ENCODE measurements around the gene PTPA.
"Not testable (repeated sequence)": the region's sequence is repeated elsewhere in the genome, so short reads cannot be mapped to it uniquely, and the experiment has no call there.

The PTPA gene

DNA sequence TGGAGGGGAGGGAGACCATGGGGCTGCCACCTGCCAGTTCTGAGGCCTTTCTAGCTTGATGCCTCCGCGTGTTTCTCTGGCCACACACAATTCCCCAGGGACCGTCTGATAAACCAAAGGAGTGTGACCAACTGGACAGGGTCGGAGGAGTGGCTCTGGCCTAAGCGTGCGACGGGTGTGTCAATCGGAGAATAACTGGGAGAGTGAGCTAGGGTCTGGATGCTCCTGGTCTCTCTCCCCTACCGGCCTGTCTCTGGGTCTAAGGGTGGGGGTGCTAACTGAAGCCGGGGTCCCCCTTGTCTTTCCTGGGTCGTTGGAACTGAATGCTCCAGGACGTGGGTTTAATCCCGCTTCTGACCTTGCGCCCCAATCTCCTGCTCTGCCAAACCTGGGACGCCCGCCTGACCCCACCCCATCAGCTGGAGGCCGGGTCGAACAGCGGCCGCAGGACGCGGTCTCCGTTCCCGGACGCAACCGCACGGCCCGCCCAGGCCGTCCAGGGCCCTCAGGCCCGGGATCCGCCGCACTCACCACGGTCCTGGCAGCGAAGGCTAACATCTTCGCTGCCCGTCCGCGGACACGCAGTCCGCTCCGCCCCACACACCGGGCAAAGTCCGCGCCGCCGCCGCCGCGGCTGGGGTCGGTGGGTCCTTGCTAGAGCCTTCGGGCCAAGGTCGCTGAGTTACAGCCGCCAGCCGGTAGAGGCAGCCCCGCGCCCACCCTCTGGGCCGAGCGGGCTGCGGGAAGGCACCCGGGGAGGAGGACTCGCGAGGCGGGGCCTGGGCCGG is 1.1 kb upstream of the PTPA start:
- DNase-seq = no peak

DNA sequence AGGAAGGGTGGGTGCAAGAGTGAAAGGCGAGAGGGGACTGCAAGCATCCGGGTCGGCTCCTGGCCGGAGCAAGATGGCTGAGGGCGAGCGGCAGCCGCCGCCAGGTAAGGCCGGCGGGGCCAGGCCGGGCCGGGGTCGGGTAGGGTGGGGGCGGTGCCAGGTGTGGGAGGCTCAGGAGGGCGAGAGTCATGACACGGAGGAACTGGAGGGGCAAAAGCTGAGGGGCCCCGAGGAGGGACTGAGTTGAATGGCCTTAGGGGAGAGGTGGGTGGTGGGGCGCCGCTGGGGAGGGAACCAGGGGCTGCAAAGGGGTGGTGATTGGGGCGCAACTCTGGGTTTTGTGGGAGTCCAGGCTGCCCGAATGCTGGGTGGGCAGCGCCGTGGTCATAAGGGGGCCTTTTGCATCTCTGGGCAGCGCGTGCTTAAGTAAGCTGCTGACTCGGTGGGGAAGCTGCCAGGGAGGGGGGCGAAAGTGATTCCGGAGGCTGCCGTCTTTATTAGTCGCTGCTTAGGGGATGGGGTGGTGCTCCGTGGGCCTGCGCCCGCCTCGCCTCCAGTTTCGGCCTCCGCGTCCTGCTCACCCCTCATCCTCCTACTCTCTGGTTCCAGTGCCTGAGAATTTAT is 425 bp downstream of the PTPA start:
- peak; percentile 35 to 42 for DNase-seq

DNA sequence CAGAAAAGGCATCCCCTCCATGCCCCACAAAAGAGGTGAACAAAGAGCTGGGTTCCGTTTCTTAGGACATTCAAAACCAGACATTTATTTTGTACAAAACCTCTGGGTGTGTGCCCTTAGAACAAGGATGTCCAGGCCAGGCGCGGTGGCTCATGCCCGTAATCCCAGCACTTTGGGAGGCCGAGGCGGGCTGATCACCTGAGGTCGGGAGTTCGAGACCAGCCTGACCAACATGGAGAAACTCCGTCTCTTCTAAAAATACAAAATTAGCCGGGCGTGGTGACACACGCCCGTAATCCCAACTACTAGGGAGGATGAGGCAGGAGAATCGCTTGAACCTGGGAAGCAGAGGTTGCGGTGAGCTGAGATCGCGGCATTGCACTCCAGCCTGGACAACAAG is 1.3 kb downstream of the PTPA start:
- not testable (repeated sequence) for DNase-seq

DNA sequence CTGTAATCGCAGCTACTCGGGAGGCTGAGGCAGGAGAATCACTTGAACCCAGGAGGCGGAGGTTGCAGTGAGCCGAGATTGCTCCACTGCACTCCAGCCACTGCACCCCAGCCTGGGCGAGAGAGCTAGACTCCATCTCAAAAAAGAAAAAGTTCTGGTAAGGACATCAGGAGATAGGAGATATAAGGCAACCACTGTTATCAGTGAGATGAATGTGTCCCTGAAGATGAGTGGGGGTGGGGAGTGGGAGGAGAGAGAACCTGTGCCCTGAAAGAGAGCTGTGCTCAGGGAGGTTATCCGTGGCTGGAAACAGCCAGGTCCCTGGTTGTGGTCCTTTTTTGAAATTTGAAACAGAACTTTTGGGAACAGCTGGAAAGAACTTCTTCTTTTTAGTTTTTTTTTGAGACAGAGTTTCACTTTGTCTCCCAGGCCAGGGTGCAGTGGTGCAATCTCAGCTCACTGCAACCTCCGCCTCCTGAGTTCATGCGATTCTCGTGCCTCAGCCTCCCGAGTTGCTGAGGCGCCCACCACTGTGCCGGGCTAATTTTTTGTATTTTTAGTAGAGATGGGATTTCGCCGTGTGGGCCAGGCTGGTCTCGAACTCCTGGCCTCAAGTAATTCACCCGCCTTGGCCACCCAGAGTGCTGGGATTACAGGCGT is 2.6 kb downstream of the PTPA start:
- peak; percentile 17 to 21 for DNase-seq

DNA sequence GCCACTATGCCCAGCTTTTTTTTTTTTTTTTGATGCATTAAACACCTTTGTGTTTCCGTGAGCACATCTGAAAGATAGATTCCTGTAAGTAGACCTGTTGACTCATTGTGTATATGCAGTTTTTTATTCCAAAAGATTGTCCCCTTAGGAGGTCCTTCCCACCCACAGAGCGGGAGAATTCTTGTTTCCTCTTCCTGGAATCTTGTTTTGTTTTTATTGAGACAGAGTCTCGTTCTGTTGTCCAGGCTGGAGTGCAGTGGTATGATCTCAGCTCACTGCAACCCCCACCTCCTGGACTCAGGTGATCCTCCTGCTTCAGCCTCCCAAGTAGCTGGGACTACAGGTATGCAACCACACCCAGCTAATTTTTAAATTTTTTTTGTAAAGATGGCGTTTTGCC is 7.6 kb downstream of the PTPA start:
- no peak for DNase-seq

DNA sequence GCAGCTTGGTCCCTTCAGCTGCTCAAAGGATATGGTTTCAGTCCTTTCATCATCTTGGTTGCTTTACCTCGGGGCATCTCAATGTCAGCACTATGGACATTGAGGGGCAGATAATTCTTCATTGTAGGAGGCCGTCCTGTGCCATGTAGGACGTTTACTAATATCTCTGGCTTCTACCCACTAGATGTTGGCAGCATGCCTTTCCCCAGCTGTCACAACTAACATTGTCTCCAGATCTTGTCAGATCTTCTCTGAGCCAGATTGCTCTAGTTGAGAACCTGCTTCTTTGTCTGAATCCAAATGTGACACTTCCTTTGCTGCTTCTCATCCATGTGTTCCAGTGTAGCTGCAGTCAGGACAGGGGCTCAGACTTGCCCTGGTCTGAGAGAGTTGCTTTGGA is 10.3 kb downstream of the PTPA start:
- DNase-seq = no peak

DNA sequence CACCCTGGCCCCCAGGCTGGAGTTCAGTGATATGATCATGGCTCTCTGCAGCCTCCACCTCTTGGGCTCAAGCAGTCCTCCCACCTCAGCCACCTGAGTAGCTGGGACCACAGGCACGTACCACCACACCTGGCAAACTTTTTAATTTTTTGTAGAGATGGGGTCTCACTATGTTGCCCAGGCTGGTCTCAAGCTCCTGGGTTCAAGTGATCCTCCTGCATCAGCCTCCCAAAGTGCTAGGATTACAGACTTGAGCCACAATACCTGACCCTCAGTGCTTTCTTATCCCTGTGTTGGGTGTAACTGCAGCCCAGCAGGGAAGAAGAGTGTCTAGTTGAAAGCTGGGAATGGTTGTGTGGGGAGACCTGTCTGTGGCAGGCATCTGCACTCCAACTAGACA is 10.9 kb downstream of the PTPA start:
- no peak for DNase-seq

DNA sequence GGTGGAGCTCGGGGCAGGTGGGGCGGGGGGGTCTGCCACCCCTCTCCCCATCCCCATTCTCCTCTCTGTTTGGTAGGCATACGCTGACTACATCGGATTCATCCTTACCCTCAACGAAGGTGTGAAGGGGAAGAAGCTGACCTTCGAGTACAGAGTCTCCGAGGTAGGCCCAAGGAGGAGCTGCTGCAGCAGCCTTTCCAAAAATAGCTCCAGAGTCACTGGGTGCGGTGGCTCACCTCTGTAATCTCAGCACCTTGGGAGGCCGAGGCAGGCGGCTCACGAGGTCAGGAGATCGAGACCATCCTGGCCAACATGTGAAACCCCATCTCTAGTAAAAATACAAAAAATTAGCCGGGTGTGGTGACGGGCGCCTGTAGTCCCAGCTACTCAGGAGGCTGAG is 11.8 kb downstream of the PTPA start:
- DNase-seq = not testable (repeated sequence)

DNA sequence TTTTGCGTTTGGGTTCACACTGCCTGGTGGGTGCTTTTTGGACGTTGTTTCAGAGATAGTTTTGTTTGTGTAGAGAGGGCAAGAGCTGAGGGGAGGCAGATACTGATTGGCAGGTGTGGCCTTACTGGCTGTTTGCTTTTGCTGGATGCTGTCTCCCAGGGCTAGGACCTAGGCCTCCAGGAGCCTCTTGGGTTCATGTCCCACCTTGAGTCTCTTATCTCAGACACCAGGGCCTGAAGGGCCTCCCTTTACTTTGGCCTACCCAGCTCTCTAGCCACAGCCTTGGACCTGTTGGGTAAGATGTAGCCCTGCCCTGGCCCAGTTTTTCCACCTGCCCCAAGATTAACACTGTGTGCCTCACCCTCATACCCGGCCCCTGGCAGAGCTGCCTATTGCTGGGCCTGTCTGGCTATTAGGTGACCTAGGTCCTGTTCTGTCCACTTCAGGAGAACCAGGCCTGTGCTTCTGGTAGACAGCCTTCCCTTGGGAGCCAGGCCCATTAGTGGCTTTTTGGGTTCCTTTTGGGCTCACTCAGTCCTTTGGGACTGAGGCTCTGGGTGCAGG is 13.4 kb downstream of the PTPA start:
- no peak for DNase-seq

DNA sequence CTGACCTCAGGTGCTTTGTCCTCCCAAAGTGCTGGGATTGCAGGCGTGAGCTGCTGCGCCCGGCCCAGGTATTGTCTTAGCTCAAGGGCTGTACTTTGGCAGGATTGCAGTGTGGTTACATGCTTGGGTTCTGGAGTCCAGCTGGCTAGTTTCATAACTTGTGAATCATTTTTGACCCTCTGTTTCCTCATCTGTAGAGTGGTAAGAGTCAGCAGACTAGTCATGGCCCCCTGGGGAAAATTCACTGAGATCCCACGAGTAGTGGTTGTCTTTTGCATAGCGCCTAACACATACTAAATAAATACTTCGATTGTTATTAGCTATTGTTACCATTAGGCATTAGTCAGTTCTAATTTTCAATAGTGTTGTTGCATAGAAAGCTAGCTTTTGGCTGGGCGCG is 14.3 kb downstream of the PTPA start:
- no peak for DNase-seq

DNA sequence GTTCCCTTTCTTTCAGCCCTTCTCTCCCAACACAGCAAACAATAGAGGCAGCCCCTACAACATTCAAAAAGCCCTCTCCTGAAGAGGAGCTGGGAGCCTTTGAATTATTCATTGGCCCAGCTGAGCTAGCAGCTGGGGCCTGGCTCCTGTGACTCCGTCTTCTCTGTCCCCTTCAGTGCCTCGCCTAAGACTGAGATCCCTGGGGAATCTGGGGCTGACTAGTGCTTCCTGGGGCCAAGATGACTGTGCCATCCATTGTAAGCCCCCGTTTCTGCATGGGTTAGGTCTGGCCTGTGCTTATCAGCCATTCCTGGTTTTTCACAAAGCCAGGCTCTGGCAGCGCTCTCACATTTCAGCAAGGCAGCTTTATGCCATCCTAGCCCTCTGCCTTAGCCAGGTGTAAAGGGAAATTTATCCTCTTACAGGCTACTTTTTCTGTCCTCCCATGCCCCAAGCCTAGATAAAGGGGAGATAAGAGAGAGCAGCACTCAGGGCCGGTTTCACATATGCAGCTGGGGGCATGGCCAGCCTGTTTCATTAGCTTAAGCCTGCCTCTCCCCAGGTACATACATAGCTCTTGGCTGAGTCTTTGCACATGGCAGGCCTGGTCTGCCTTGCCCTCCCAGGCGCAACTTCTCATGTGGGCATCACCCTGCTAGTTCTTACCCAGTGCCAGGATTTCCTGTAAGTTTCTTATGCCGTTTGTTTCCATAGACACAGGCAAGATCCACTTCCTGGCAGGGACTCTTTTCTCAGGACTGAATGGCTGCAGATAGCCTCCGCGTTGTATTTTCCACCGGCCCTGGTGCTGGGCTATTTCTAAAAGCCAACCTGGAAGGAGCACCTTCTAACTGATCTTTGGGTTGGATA is 15.8 kb downstream of the PTPA start:
- DNase-seq = no peak

DNA sequence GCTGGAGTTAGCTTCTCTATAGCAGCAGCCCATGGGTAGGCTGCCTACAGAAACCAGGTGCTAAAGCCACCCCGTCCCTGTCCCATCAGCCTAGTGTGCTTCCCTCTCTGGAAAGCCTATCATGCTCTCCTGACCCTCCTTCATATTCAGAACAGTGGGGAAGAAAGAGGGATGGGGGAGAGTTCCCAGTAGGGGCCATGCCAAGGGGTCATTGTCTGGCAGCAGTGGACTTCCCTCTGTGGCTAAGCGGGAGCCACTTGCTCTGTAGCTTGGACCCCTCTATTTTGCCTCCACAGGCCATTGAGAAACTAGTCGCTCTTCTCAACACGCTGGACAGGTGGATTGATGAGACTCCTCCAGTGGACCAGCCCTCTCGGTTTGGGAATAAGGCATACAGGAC is 17.5 kb downstream of the PTPA start:
- no peak for DNase-seq

DNA sequence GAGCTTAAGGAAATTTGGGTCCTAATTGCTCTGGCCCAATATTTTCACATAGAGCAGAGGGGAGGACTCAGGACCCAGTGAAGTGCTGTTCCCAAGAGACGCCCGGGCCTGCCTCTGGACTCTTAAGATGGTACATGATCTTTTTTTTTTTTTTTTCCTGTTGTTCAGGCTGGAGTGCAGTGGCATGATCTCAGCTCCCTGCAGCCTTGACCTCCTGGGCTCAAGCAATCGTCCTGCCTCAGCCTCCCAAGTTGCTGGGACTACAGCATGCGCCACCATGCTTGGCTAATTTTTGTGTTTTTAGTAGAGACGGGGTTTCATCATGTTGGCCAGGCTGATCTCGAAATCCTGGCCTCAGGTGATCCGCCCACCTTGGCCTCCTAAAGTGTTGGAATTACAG is 19.1 kb downstream of the PTPA start:
- not testable (repeated sequence) for DNase-seq

DNA sequence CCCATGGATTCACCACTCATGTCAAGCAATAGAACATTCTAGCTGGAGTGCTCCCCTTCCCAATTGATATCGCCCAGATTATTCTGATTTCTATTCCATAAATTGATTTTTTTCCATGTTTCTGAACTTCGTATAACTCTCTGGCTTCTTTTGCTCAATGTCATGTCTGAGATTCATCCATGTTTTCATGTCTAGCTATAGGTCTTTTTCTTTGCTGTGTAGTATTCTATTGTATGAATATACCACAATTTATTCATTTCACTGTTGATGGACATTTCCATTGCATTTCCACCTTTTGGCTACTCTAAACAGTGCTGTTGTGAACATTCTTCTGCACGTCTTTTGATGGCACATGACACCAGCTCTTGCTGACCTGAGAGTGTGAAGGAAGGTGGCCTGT is 19.6 kb downstream of the PTPA start:
- DNase-seq = no peak

DNA sequence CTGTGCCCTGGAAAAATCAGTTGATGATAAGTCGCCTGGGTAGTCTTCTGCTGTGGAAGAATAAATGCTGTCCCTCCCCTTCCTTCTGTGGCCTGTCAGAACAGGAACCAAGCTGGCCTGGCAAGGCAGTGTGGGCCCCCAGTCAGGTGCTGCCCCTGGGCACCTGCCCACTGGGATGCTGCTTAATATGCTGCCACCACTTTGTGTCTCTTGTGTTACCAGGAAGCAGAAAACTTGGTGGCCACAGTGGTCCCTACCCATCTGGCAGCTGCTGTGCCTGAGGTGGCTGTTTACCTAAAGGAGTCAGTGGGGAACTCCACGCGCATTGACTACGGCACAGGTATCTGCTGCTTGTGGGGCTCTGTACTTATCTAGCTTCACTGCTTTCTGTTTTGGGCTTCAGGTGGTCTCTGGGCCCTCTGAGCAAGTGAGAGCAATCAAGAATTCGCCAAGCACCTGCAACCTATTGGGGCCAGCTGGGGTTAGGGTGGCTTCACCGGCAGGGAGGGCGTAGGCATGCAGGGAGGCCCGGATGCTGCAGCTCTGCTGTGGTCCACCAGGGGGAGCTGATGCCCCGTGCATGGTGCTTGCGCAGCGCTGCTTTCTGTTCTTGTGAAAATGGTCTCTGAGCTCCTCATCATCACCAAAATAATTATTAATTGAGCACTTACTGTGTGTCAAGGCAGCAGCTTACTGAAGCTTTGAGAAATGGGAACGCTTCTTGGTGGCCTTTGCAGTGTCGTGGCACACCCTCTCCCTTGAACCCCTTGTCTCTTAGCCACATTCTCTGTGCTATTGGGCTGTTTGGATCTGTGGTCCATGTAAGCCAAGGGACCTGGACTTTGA is 20.3 kb downstream of the PTPA start:
- peak; percentile 61 to 68 for DNase-seq

DNA sequence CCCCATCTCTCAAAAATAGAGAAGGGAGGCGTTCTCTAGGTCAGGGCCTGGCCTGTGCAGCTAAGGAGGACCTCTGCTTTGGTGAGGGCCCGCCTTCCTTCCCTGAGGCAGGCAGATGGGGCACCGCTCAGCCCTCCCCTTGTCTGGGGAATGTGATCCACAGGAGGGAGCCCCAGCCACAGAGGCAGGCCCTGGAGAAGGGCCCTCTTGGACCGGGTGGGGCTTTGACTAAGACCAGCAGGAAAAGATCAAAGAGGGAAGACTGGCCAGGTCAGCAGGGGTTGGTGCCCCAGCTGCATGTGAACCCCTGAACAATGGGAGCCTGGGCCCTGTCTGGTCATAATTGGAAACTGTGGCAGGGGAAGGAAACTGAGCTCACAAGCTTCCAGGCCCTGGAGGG is 21.9 kb downstream of the PTPA start:
- no peak for DNase-seq

DNA sequence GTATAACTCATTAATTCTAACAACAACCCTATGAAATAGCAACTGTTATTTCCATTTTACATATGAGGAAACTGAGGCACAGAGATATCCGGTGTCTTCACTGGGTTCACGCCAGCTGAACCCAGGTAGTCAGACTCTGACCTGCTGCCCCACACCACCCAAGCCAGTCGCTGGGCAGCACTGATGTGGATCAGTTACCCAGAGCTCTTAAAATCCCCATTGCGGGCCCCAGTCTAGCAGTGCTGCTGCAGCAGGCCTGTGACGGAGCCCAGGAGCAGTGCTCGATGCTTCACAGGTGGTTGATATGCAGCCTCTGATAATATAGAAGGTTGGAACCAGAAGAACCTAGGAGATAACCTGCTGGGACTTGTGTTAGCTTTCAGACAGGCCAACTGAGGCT is 24.3 kb downstream of the PTPA start:
- no peak for DNase-seq

DNA sequence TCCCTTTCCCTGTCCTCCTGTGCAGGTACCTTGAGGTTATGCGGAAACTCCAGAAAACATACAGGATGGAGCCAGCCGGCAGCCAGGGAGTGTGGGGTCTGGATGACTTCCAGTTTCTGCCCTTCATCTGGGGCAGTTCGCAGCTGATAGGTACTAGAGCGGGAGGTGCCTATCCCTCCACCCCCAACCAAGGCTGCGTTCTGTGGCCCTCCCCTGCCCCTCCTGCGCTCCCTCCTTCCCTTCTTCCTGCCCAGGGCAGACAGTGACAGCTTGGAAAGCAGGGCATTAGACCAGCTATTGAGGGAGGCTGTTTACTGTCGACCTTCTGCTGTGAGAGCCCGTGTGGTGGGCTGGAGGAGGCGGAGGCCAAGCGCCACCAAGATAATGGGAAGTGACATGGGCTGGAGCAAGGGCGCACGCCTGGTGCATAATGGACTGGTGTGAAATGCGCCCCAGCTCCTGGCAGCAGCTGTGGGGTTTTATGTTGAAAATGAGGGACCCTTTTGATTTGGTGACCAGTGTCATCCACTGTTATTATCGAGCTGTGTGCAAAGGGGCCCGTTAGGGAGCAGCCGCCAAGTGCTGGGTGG is 25.3 kb downstream of the PTPA start:
- no peak for DNase-seq

DNA sequence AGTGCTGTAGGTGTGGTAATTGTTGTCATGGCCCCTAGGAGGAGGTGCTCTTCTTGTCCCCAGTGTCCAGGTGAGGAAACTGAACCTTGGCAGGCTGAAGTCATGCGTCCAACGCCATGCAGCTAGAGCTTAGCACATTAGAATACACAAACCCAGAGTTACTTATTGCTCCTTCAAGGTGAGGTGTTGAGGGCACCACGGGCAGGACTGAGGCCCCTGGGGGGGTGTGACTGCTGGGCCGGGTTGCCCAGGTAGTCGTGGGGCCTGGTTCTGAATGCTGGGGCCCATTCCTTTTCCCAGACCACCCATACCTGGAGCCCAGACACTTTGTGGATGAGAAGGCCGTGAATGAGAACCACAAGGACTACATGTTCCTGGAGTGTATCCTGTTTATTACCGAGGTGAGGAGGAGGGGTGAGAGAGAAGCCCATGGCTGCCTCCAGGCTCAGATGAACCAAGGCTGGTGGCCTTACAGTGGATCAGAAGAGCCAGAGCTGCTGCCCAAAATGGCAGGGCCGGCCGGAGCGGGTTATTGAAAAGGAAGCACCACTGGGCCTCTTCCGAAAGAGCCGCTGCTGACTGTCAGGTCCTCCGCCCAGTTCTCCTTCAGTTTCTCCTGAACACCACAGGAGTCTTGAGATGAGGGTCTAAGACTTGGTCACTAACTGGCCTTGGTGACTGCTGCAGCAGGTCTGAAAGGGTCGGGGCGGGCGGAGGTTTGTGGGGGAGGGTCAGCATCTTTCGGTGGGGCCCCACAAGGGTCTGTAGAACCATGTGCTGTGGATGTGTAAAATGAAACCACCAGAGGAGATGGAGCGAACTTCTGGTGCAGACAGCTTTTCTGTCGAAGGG is 26.3 kb downstream of the PTPA start:
- DNase-seq = no peak

DNA sequence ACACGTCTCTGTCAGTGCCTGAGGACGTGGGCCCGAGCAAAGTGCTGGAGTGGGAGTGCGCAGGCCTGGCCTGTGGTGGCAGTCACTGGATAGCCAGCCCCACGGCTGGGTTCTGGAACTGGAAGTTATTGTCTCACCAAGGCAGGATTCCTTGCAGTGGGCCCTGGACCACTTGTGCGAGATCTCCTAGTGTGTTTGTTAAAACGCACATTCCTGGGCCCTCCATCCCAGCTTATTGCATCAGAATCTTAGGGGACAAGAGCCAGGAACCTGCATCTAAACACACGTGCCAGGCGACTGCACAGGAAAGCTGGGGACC is 26.9 kb downstream of the PTPA start:
- no peak for DNase-seq
